Transverse colon (tissue), 4 donors: Measurements from ENCODE around the gene TMEM187.

Experiments used
- CTCF ChIP-seq, 5 experiments: fragments of 200-600 bp in 3 of 5; fragments of 450-650 bp in 2 of 5; sonication (generic) in 3 of 5; IDR thresholded peaks; 1 replicate in 2 of 5; 2 replicates in 3 of 5; pipeline ENCODE4 v1.5.1; 2016 to 2017; ENCODE audit warnings: antibody characterized with exemption in 5 of 5, inconsistent platforms in 3 of 5, mild to moderate bottlenecking in 2 of 5, moderate library complexity in 1 of 5
- EP300 ChIP-seq: sonication (generic); formaldehyde crosslinking; IDR thresholded peaks from one replicate; pipeline ENCODE4 v1.6.1; 2017; ENCODE audit warnings: antibody characterized with exemption, low read depth
- POLR2A ChIP-seq: fragments of 450-650 bp; IDR thresholded peaks from one replicate; pipeline ENCODE4 v1.6.1; 2016; ENCODE audit warnings: antibody characterized with exemption, mild to moderate bottlenecking, moderate library complexity
- POLR2AphosphoS5 ChIP-seq, 3 donors: sonication (generic); formaldehyde crosslinking; IDR thresholded peaks; one replicate each; pipeline ENCODE4 v1.6.1; 2016; ENCODE audit warnings: antibody characterized with exemption in 3 of 3

DNA sequence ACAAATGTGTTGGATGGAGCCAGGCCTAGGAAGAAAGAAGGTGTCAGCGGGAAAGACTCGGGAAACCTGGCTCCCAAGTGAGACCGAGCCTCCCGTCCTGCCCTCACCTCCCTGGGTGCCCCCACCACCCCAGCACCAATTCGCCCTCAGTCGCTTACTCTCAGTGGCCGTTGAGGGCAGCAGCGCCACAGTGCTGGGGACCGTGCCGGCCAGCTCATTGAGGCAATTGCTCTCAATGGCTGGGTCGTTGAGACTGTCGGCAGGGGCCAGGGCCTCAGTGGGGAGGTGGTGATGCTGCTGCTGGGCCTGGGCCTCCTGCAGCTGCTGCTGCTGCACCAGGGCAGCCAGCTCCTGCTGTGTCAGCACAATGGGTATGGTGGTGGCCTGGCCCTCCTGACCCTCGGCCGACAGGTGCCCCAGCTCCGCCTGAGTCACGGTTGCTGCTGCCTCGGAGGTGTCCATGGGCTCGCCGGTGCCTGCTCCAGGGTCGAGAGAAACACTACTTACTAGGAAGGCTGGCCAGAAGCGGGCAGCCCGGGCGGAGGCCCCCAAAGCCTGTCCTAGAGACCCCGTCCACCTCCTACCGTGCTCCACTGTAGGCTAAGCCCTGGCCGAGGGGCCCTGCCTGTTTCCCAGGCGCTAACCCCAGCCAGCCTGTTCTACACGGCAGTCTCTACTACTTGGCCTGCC is 20.7 kb upstream of the TMEM187 start:
- TF ChIP-seq CTCF (IDR thresholded peaks at IDR 0.05) (no peak), POLR2AphosphoS5 (IDR thresholded peaks at IDR 0.05) (no peak), POLR2A (no peak), EP300 (no peak)
